ENCODE measurements around the gene SCUBE1. TPM values are rescaled to one million over a fixed set of nuclear protein-coding genes. Genes with fewer than 3 reads are reported as not detected.

The SCUBE1 gene
- total RNA-seq, 1 experiment from 2014 or later = 3.9 TPM

DNA sequence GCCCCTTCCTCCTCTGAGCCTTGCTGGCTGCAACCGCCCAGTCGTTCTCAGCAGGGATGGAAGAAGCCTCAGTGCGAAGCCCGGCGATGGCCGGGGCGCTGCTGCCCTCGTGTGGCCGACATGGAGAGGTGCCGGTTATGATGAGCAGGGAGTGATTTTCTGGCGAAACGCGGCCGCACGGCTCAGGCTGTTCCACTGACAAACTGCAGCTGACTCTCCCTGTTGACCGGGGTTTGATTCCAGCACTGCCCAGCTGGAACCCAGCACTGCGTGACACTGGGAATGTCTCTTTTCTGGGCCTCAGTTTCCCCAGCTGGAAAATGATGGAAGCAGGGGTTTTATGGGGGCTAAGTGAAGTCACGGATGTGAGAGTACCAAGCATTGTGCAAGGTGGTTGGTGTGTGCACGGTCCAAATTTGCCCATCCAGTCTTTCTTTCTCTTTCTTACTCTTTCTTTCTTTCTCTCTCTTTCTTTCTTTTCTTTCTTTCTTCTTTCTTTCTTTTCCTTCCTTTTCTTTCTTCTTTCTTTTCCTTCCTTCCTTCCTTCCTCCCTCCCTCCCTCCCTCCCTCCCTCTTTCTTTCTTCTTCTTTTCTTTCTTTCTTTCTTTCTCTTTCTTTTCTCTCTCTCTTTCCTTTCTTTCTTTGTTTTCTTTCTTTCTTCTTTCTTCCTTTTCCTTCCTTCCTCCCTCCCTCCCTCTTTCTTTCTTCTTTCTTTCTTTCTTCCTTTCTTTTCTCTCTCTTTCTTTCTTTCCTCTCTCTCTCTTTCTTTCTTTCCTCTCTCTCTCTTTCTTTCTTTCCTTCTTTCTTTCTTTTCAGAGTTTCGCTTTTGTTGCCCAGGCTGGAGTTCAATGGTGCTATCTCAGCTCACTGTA is 42.8 kb upstream of the SCUBE1 start (continued):
- TF ChIP-seq, protein P1, sequence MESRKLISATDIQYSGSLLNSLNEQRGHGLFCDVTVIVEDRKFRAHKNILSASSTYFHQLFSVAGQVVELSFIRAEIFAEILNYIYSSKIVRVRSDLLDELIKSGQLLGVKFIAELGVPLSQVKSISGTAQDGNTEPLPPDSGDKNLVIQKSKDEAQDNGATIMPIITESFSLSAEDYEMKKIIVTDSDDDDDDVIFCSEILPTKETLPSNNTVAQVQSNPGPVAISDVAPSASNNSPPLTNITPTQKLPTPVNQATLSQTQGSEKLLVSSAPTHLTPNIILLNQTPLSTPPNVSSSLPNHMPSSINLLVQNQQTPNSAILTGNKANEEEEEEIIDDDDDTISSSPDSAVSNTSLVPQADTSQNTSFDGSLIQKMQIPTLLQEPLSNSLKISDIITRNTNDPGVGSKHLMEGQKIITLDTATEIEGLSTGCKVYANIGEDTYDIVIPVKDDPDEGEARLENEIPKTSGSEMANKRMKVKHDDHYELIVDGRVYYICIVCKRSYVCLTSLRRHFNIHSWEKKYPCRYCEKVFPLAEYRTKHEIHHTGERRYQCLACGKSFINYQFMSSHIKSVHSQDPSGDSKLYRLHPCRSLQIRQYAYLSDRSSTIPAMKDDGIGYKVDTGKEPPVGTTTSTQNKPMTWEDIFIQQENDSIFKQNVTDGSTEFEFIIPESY (IDR thresholded peaks at IDR 0.05; ENCODE audit: extremely low read depth, insufficient replicate concordance, low read length) = no peak
- TF ChIP-seq CBX3 (IDR thresholded peaks at IDR 0.05; ENCODE audit: low read depth) (no peak), RAD21 (IDR thresholded peaks at IDR 0.05; ENCODE audit: low read depth) (peak; percentile 93), YY1 (IDR thresholded peaks at IDR 0.05; ENCODE audit: extremely low read depth, insufficient replicate concordance, low read depth, low read length) (no peak), SIN3A (IDR thresholded peaks at IDR 0.05; ENCODE audit: low read depth) (no peak), TCF7L2 (IDR thresholded peaks at IDR 0.05; ENCODE audit: borderline replicate concordance, extremely low read depth, insufficient read depth, insufficient read length) (no peak)
- TF ChIP-seq, protein P2, sequence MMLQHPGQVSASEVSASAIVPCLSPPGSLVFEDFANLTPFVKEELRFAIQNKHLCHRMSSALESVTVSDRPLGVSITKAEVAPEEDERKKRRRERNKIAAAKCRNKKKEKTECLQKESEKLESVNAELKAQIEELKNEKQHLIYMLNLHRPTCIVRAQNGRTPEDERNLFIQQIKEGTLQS (IDR thresholded peaks at IDR 0.05) = no peak

DNA sequence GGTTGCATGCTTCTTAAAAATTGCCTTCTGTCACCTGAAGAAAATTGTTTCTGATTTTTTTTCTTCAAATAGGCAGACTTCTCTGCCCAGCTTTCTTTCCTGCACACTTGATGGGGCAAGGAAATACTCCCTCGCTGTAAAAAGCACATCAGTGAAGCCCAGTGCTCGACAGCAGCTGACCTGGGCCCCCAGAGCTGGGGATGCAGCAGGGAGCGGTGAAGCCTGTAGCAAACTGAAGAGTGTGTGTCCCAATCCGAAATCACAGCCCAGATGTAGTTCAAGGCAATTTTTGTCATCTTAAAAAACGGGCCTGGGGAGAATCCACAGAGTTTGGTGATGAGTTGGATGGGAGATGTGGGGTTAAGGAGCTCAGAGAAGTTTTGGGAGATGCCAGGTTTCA is 41.7 kb upstream of the SCUBE1 start:
- H3K4me1 ChIP-seq (ENCODE audit: control insufficient read depth in 1 of 2, insufficient read depth in 2 of 2, low read length in 2 of 2) = peaks cover 0 to 3% of the 10 kb centered on the region in 2 experiments; a peak in 1 of 4 replicates
- ATAC-seq (no peak), DNase-seq (ENCODE audit: low read depth, low spot score) (no peak)
- H3K4me2 ChIP-seq (ENCODE audit: low read length) = no peak overlapping the region
- H3K27me3 ChIP-seq (ENCODE audit: insufficient read depth, low read length) = 0 out of 2 replicates have a peak, but pooled peaks cover 3% of the 10 kb centered on the region
- H3K4me3 ChIP-seq (replicated peaks in 1 of 2; ENCODE audit: low read depth in 1 of 2, low read length in 2 of 2) = no peak overlapping the region
- ChIA-PET CTCF (interaction anchor here (5.3 to 6.5 kb wide), 2 partner anchors 111 to 154 kb away, joined by 34 to 48 read pairs; no protein-coding TSS in a partner anchor), RAD21 (ENCODE audit: low non-redundant PET in 1 of 2, low total read pairs in 2 of 2, uncharacterized antibody in 2 of 2, unreplicated experiment in 2 of 2) (interaction anchor here in 1 of 2 experiments (0.8 kb wide), 1 partner anchor 111 kb away, joined by 3 read pairs; no protein-coding TSS in a partner anchor), POLR2A (no interaction called here)
- no peak overlapping the region for H2AFZ ChIP-seq (ENCODE audit: low read depth, low read length, poor library complexity, severe bottlenecking)
- no peaks in the 10 kb centered on the region for H3K79me2 ChIP-seq (ENCODE audit: insufficient read depth, low read length)
- H3K9me3 ChIP-seq (ENCODE audit: control insufficient read depth in 1 of 2, insufficient read depth in 1 of 2, low read depth in 1 of 2, low read length in 2 of 2) = no peaks in the 10 kb centered on the region
- BruUV-seq (replicated peaks) = no TSS peak
- intact Hi-C loops (cut with micrococcal nuclease) = loop anchor here (1.0 to 5.0 kb wide), 3 partner anchors 111 to 417 kb away; no protein-coding TSS in a partner anchor
- H3K27ac ChIP-seq (ENCODE audit: low read depth, low read length) = no peak overlapping the region
- H3K9ac ChIP-seq (ENCODE audit: low read length) = no peak overlapping the region
- no peaks in the 10 kb centered on the region for H3K9me2 ChIP-seq (ENCODE audit: insufficient read depth)
- H3K36me3 ChIP-seq (ENCODE audit: control insufficient read depth in 1 of 2, insufficient read depth in 2 of 2, low read length in 2 of 2) = no peaks in the 10 kb centered on the region
- no peaks in the 10 kb centered on the region for H4K20me1 ChIP-seq (ENCODE audit: insufficient read depth)
- no peak for TF ChIP-seq ZNF274 (IDR thresholded peaks at IDR 0.05; ENCODE audit: low read depth, low read length)
- TF ChIP-seq, protein P3, sequence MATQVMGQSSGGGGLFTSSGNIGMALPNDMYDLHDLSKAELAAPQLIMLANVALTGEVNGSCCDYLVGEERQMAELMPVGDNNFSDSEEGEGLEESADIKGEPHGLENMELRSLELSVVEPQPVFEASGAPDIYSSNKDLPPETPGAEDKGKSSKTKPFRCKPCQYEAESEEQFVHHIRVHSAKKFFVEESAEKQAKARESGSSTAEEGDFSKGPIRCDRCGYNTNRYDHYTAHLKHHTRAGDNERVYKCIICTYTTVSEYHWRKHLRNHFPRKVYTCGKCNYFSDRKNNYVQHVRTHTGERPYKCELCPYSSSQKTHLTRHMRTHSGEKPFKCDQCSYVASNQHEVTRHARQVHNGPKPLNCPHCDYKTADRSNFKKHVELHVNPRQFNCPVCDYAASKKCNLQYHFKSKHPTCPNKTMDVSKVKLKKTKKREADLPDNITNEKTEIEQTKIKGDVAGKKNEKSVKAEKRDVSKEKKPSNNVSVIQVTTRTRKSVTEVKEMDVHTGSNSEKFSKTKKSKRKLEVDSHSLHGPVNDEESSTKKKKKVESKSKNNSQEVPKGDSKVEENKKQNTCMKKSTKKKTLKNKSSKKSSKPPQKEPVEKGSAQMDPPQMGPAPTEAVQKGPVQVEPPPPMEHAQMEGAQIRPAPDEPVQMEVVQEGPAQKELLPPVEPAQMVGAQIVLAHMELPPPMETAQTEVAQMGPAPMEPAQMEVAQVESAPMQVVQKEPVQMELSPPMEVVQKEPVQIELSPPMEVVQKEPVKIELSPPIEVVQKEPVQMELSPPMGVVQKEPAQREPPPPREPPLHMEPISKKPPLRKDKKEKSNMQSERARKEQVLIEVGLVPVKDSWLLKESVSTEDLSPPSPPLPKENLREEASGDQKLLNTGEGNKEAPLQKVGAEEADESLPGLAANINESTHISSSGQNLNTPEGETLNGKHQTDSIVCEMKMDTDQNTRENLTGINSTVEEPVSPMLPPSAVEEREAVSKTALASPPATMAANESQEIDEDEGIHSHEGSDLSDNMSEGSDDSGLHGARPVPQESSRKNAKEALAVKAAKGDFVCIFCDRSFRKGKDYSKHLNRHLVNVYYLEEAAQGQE (IDR thresholded peaks at IDR 0.05; ENCODE audit: low read depth) = no peak
- TF ChIP-seq, protein P4, sequence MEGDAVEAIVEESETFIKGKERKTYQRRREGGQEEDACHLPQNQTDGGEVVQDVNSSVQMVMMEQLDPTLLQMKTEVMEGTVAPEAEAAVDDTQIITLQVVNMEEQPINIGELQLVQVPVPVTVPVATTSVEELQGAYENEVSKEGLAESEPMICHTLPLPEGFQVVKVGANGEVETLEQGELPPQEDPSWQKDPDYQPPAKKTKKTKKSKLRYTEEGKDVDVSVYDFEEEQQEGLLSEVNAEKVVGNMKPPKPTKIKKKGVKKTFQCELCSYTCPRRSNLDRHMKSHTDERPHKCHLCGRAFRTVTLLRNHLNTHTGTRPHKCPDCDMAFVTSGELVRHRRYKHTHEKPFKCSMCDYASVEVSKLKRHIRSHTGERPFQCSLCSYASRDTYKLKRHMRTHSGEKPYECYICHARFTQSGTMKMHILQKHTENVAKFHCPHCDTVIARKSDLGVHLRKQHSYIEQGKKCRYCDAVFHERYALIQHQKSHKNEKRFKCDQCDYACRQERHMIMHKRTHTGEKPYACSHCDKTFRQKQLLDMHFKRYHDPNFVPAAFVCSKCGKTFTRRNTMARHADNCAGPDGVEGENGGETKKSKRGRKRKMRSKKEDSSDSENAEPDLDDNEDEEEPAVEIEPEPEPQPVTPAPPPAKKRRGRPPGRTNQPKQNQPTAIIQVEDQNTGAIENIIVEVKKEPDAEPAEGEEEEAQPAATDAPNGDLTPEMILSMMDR (IDR thresholded peaks at IDR 0.05 in 2 of 3, conservative IDR thresholded peaks at IDR 0.05 in 1 of 3; ENCODE audit: borderline replicate concordance in 1 of 3, insufficient read depth in 1 of 3, low read depth in 2 of 3, low read length in 2 of 3) = no peak
- TF ChIP-seq, protein P2 (IDR thresholded peaks at IDR 0.05) = no peak
- no peak for TF ChIP-seq CBX3 (IDR thresholded peaks at IDR 0.05; ENCODE audit: low read depth)
- TF ChIP-seq EZH2 (IDR thresholded peaks at IDR 0.05) = no peak
- TF ChIP-seq POLR2AphosphoS5 (IDR thresholded peaks at IDR 0.05; ENCODE audit: low read depth, low read length) = no peak
- no peak for TF ChIP-seq RAD21 (IDR thresholded peaks at IDR 0.05; ENCODE audit: low read depth)
- no peak for TF ChIP-seq SRF (IDR thresholded peaks at IDR 0.05; ENCODE audit: low read depth)
- TF ChIP-seq SIN3A (IDR thresholded peaks at IDR 0.05; ENCODE audit: low read depth) = no peak

Data from HCT116 (cell line).